Peyer's patch (tissue), 4 donors: ENCODE data around the gene FKBP1A.

ENCODE experiments used
- POLR2A ChIP-seq, 2 donors: fragments of 450-650 bp; IDR thresholded peaks; one replicate each; pipeline ENCODE4 v1.5.1; 2017; ENCODE audit warnings: antibody characterized with exemption in 2 of 2, mild to moderate bottlenecking in 2 of 2, moderate library complexity in 2 of 2
- TF ChIP-seq, protein P1 (sequence below), 6 experiments: fragments of 450-650 bp in 4 of 6; fragments of 200-600 bp in 2 of 6; sonication (generic) in 1 of 6; IDR thresholded peaks; one replicate each; pipeline ENCODE4 v1.5.1; 2017 to 2019; ENCODE audit warnings: antibody characterized with exemption in 6 of 6, mild to moderate bottlenecking in 3 of 6, moderate library complexity in 1 of 6

DNA sequence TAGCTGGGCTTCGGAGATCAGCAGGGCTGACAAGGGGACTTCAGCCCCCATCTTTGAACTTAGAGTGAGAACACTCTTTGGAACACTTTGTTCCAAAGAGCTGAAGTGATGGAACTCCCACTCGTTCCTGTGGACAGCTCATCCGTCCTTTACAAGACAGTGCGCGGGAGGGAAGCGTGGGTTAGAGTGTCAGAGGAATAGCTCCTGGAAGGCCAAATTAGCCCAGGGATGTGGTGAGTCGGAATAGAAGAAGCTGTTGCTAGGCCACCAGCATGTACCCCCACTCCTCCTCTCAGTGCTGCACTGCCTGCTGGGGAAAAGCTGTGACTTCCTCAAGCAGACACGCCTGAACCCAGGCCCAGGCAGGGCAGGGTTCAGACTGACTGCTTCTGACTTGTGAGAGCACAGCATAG lies 65.6 kb downstream of the FKBP1A start:
- TF ChIP-seq POLR2A (IDR thresholded peaks at IDR 0.05): peak; percentile 37 to 55
- TF ChIP-seq, protein P1, sequence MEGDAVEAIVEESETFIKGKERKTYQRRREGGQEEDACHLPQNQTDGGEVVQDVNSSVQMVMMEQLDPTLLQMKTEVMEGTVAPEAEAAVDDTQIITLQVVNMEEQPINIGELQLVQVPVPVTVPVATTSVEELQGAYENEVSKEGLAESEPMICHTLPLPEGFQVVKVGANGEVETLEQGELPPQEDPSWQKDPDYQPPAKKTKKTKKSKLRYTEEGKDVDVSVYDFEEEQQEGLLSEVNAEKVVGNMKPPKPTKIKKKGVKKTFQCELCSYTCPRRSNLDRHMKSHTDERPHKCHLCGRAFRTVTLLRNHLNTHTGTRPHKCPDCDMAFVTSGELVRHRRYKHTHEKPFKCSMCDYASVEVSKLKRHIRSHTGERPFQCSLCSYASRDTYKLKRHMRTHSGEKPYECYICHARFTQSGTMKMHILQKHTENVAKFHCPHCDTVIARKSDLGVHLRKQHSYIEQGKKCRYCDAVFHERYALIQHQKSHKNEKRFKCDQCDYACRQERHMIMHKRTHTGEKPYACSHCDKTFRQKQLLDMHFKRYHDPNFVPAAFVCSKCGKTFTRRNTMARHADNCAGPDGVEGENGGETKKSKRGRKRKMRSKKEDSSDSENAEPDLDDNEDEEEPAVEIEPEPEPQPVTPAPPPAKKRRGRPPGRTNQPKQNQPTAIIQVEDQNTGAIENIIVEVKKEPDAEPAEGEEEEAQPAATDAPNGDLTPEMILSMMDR (IDR thresholded peaks at IDR 0.05): peak in 1 of 6 experiments; percentile 3
